RWPE2 (cell line): Measurements from ENCODE around the gene KLHL2.

Source experiments
- ATAC-seq: fragments of 200-7000 bp; cut with Tn5 transposase; 3 replicates; pipeline ENCODE4 v1.9.1; 2021; ENCODE audit warnings: low read depth
- DNase-seq: peaks from one replicate; pipeline ENCODE4 v3.0.0-alpha.2; 2020; ENCODE audit warnings: low spot score
- H3K27ac ChIP-seq: fragments of 450-650 bp; 2 replicates; pipeline ENCODE4 v1.5.1; 2017; ENCODE audit warnings: mild to moderate bottlenecking; ENCODE audit not compliant: poor library complexity, severe bottlenecking
- H3K27me3 ChIP-seq: fragments of 250-450 bp; sonication (Bioruptor Pico); 2 replicates; pipeline ENCODE4 v1.5.1; 2021; ENCODE audit warnings: mild to moderate bottlenecking, moderate library complexity; ENCODE audit not compliant: insufficient read depth, poor library complexity, severe bottlenecking
- H3K36me3 ChIP-seq: fragments of 250-450 bp; sonication (Bioruptor Pico); 2 replicates; pipeline ENCODE4 v1.5.1; 2020; ENCODE audit warnings: low read depth, mild to moderate bottlenecking, moderate library complexity
- H3K4me1 ChIP-seq: fragments of 250-450 bp; sonication (Bioruptor Pico); 2 replicates; pipeline ENCODE4 v1.5.1; 2021; ENCODE audit warnings: mild to moderate bottlenecking, moderate library complexity; ENCODE audit not compliant: insufficient read depth, poor library complexity, severe bottlenecking
- H3K4me3 ChIP-seq: fragments of 250-450 bp; sonication (Bioruptor Pico); 2 replicates; pipeline ENCODE4 v1.5.1; 2021; ENCODE audit warnings: mild to moderate bottlenecking, moderate library complexity; ENCODE audit not compliant: severe bottlenecking
- H3K9me3 ChIP-seq: fragments of 250-450 bp; sonication (Bioruptor Pico); 2 replicates; pipeline ENCODE4 v1.5.1; 2021; ENCODE audit warnings: mild to moderate bottlenecking, moderate library complexity; ENCODE audit not compliant: severe bottlenecking
- CTCF ChIP-seq: fragments of 450-650 bp; IDR thresholded peaks from one replicate; pipeline ENCODE4 v1.5.1; 2017; ENCODE audit warnings: mild to moderate bottlenecking, moderate library complexity; ENCODE audit not compliant: poor library complexity, severe bottlenecking

Gene KLHL2

GRCh38 chr4:165289423-165289785 is 82.0 kb downstream of the KLHL2 start:
- ATAC-seq, result no peak
- TF ChIP-seq CTCF, result no peak

GRCh38 chr4:165293061-165293460 is 85.7 kb downstream of the KLHL2 start:
- no peak for ATAC-seq
- DNase-seq, result no peak
- H3K4me3 ChIP-seq, result no peak overlapping the region
- peaks cover 12% of the 10 kb centered on the region for H3K4me1 ChIP-seq
- no peak for TF ChIP-seq CTCF
- no peak overlapping the region for H3K27ac ChIP-seq
- H3K27me3 ChIP-seq, result no peaks in the 10 kb centered on the region
- H3K9me3 ChIP-seq, result no peaks in the 10 kb centered on the region
- peaks cover 18% of the 10 kb centered on the region for H3K36me3 ChIP-seq

More at GRCh38 chr4:165289423-165289785, 82.0 kb downstream of the KLHL2 start:
- no peak for DNase-seq
- H3K4me1 ChIP-seq, result peaks cover 14% of the 10 kb centered on the region
- H3K4me3 ChIP-seq, result no peak overlapping the region
- H3K27me3 ChIP-seq, result no peaks in the 10 kb centered on the region
- no peaks in the 10 kb centered on the region for H3K9me3 ChIP-seq
- H3K27ac ChIP-seq, result no peak overlapping the region
- H3K36me3 ChIP-seq, result peaks cover 5% of the 10 kb centered on the region; the same call in 1 of the 2 replicates

- peaks cover 25% of the 10 kb centered on the region for H3K36me3 ChIP-seq
- H3K9me3 ChIP-seq, result no peaks in the 10 kb centered on the region
- peaks cover 2% of the 10 kb centered on the region for H3K4me1 ChIP-seq
- no peak overlapping the region for H3K4me3 ChIP-seq
- DNase-seq, result no peak
- TF ChIP-seq CTCF, result no peak
- H3K27ac ChIP-seq, result no peak overlapping the region
- no peaks in the 10 kb centered on the region for H3K27me3 ChIP-seq
- no peak for ATAC-seq
Observed at GRCh38 chr4:165293927-165294649, 86.7 kb downstream of the KLHL2 start.

GRCh38 chr4:165294907-165295306 is 87.5 kb downstream of the KLHL2 start:
- H3K9me3 ChIP-seq, result no peaks in the 10 kb centered on the region
- peaks cover 33% of the 10 kb centered on the region for H3K36me3 ChIP-seq
- no peak for TF ChIP-seq CTCF
- H3K27me3 ChIP-seq, result no peaks in the 10 kb centered on the region
- H3K27ac ChIP-seq, result no peak overlapping the region
- ATAC-seq (no peak), DNase-seq (no peak)
- H3K4me1 ChIP-seq, result no peaks in the 10 kb centered on the region
- no peak overlapping the region for H3K4me3 ChIP-seq

GRCh38 chr4:165297626-165298025 is 90.3 kb downstream of the KLHL2 start:
- Histone ChIP-seq H3K4me1 (no peaks in the 10 kb centered on the region), H3K27ac (no peak overlapping the region), H3K36me3 (peaks cover 41% of the 10 kb centered on the region), H3K9me3 (no peaks in the 10 kb centered on the region), H3K4me3 (no peak overlapping the region), H3K27me3 (no peaks in the 10 kb centered on the region)
- ATAC-seq, result no peak
- TF ChIP-seq CTCF, result no peak
- no peak for DNase-seq
